ENCODE data around the gene HDGF.

DNA sequence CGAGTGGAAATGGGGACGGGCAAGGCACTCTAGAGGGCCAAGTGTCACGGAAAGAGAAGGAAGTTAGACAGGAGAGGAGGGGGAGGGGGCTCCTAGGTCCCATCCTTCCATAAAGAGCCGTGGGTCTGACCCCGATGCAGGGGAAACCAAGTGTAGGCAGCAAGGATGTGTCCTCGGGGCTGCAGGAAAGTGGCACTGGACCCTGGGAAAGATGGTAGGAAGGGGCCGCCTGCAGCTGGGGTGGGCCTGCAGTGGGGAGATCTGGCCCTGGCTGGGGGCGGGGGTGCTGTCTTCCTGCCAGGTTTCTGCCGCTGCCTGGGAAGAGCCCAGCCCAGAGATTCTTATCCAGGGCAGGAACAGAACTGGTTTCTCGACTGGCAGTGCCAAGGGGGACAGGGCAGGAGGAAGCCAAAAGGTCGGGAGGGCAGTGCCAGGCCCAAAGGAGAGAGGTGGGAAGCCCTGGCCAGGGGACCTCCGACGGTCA is 59.0 kb downstream of the HDGF start:
- TF ChIP-seq POLR2A (IDR thresholded peaks at IDR 0.05) (no peak), CTCF (IDR thresholded peaks at IDR 0.05) (no peak), POLR2AphosphoS5 (IDR thresholded peaks at IDR 0.05) (no peak), EP300 (IDR thresholded peaks at IDR 0.05) (no peak)

All from upper lobe of left lung (tissue), 4 donors.